ENCODE data around the gene DIO1.

The DIO1 gene

GRCh38 chr1:53911442-53911841 is 17.5 kb downstream of the DIO1 start:
- Mint-ChIP-seq H3K9me3 (no peaks in the 10 kb centered on the region), H3K4me3 (no peak overlapping the region), H3K27ac (no peak overlapping the region), H3K4me1 (peaks cover 19% of the 10 kb centered on the region), H3K27me3 (ENCODE audit: low read depth, poor library complexity) (peaks cover 2% of the 10 kb centered on the region), H3K36me3 (ENCODE audit: low read depth) (no peaks in the 10 kb centered on the region)
- TF ChIP-seq, protein P1, sequence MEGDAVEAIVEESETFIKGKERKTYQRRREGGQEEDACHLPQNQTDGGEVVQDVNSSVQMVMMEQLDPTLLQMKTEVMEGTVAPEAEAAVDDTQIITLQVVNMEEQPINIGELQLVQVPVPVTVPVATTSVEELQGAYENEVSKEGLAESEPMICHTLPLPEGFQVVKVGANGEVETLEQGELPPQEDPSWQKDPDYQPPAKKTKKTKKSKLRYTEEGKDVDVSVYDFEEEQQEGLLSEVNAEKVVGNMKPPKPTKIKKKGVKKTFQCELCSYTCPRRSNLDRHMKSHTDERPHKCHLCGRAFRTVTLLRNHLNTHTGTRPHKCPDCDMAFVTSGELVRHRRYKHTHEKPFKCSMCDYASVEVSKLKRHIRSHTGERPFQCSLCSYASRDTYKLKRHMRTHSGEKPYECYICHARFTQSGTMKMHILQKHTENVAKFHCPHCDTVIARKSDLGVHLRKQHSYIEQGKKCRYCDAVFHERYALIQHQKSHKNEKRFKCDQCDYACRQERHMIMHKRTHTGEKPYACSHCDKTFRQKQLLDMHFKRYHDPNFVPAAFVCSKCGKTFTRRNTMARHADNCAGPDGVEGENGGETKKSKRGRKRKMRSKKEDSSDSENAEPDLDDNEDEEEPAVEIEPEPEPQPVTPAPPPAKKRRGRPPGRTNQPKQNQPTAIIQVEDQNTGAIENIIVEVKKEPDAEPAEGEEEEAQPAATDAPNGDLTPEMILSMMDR (IDR thresholded peaks at IDR 0.05) = no peak
- no peak for DNase-seq

DNA sequence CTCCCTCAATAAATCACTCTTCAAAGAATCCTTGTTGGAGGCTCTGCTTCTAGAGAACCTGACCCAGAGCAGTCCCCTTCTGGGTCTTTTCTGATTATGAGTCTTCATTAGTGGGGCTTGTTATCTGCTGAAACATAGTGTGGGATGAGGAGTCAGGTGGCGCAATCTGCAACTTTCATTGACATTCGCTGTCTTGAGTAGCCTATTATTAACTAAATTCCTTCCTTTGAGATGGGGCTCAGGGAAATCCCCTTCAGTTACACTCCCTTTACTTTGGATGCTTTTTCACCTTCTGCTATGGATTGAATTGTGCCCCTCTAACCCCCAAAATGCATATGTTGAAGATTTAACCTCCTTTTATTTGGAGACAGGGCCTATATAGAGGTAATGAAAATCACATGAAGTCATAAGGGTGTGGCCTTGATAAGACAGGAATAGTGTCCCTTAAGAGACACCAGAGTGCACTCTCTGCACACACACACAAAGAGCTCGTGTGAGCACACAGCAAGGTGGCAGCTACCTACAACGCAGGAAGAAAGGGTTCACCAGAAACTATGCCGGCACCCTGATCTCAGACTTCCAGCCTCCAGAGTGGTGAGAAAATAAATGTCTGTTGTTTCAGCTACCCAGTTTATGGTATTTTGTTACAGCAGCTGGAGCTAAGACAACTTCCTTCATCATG is 19.5 kb downstream of the DIO1 start:
- H3K27me3 Mint-ChIP-seq (ENCODE audit: low read depth, poor library complexity) = peaks cover 2% of the 10 kb centered on the region
- peaks cover 19% of the 10 kb centered on the region for H3K4me1 Mint-ChIP-seq
- DNase-seq = no peak
- H3K4me3 Mint-ChIP-seq = no peak overlapping the region
- H3K27ac Mint-ChIP-seq = peak overlapping the region; percentile 49
- H3K36me3 Mint-ChIP-seq (ENCODE audit: low read depth) = peaks cover 11% of the 10 kb centered on the region
- TF ChIP-seq, protein P1 (IDR thresholded peaks at IDR 0.05) = no peak
- no peaks in the 10 kb centered on the region for H3K9me3 Mint-ChIP-seq

- TF ChIP-seq, protein P1 (IDR thresholded peaks at IDR 0.05) = no peak
- no peaks in the 10 kb centered on the region for H3K27me3 Mint-ChIP-seq (ENCODE audit: low read depth, poor library complexity)
- H3K9me3 Mint-ChIP-seq = peaks cover 7% of the 10 kb centered on the region
- no peak for DNase-seq
- no peak overlapping the region for H3K4me3 Mint-ChIP-seq
- H3K27ac Mint-ChIP-seq = no peak overlapping the region
- peaks cover 51% of the 10 kb centered on the region for H3K36me3 Mint-ChIP-seq (ENCODE audit: low read depth)
- H3K4me1 Mint-ChIP-seq = peaks cover 9% of the 10 kb centered on the region
Measured at GRCh38 chr1:53918343-53918742, 24.4 kb downstream of the DIO1 start.

GRCh38 chr1:53919675-53920066 is 25.7 kb downstream of the DIO1 start:
- Mint-ChIP-seq H3K4me3 (no peak overlapping the region), H3K27me3 (ENCODE audit: low read depth, poor library complexity) (no peaks in the 10 kb centered on the region), H3K36me3 (ENCODE audit: low read depth) (peaks cover 64% of the 10 kb centered on the region), H3K27ac (no peak overlapping the region), H3K4me1 (no peaks in the 10 kb centered on the region), H3K9me3 (peaks cover 7% of the 10 kb centered on the region)
- no peak for DNase-seq
- TF ChIP-seq, protein P1 (IDR thresholded peaks at IDR 0.05) = no peak

- H3K9me3 Mint-ChIP-seq = peaks cover 9% of the 10 kb centered on the region
- no peak overlapping the region for H3K27ac Mint-ChIP-seq
- TF ChIP-seq, protein P1 (IDR thresholded peaks at IDR 0.05) = no peak
- no peak overlapping the region for H3K4me3 Mint-ChIP-seq
- no peaks in the 10 kb centered on the region for H3K4me1 Mint-ChIP-seq
- H3K36me3 Mint-ChIP-seq (ENCODE audit: low read depth) = peaks cover 89% of the 10 kb centered on the region
- no peak for DNase-seq
- peaks cover 3% of the 10 kb centered on the region for H3K27me3 Mint-ChIP-seq (ENCODE audit: low read depth, poor library complexity)
Measured at GRCh38 chr1:53927376-53927881, 33.4 kb downstream of the DIO1 start.
